NCI-H446 (cell line): ENCODE results near the gene USP17L18.
"Not testable (repeated sequence)": the region's sequence is repeated elsewhere in the genome, so short reads cannot be mapped to it uniquely, and the experiment has no call there.

Source experiments
- DNase-seq, 2 experiments: peaks; one replicate each; lab custom pipeline; 2025; lab: John Stamatoyannopoulos, UW

Gene USP17L18, protein sequence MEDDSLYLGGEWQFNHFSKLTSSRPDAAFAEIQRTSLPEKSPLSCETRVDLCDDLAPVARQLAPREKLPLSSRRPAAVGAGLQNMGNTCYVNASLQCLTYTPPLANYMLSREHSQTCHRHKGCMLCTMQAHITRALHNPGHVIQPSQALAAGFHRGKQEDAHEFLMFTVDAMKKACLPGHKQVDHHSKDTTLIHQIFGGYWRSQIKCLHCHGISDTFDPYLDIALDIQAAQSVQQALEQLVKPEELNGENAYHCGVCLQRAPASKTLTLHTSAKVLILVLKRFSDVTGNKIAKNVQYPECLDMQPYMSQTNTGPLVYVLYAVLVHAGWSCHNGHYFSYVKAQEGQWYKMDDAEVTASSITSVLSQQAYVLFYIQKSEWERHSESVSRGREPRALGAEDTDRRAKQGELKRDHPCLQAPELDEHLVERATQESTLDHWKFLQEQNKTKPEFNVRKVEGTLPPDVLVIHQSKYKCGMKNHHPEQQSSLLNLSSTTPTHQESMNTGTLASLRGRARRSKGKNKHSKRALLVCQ

DNA sequence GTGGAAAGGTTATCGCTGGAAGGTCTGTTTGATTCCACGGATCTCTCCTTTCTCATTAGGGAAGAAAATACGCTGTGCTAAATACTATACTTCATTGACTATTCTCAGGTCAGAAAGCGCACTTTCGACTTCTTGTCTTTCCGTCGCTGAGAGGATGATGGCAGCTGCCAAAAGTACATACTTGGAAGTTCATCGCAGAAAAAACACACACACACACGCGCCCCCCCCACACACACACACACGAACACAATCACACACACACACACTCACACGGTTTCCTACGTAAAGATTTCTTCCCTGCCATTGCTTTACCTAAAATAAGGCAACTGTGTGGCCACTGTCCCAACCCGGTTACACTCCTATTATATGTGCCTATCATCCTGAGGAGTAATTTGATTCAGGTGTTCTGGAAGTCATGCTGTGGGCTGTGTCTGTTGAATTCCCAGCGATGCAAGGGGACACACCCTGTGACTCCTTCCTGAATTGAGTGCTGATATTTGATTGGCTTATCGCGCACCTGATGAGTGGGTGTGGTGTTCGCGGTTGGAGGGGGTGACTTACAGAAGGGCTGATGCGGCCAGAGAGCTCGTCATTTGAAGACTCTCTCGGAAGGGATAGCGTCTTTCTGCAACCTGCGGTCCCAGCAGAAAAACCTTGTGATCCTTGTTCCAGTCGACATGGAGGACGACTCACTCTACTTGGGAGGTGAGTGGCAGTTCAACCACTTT, at the start of gene USP17L18:
Gene USP17L18 (plus strand): TSS at position 678 of the 728 bp plus-strand sequence. CDS start 0 bp downstream, at position 678.
- DNase-seq, result not testable (repeated sequence)

DNA sequence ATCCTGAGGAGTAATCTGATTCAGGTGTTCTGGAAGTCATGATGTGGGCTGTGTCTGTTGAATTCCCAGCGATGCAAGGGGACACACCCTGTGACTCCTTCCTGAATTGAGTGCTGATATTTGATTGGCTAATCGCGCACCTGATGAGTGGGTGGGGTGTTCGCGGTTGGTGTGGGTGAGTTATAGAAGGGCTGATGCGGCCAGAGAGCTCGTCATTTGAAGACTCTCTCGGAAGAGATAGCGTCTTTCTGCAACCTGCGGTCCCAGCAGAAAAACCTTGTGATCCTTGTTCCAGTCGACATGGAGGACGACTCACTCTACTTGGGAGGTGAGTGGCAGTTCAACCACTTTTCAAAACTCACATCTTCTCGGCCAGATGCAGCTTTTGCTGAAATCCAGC, 38.1 kb upstream of the USP17L18 start, which contains the start of gene USP17L10:
Gene USP17L10 (plus strand): TSS at position 301 of the 400 bp plus-strand sequence. CDS start 0 bp downstream, at position 301.
- not testable (repeated sequence) for DNase-seq

DNA sequence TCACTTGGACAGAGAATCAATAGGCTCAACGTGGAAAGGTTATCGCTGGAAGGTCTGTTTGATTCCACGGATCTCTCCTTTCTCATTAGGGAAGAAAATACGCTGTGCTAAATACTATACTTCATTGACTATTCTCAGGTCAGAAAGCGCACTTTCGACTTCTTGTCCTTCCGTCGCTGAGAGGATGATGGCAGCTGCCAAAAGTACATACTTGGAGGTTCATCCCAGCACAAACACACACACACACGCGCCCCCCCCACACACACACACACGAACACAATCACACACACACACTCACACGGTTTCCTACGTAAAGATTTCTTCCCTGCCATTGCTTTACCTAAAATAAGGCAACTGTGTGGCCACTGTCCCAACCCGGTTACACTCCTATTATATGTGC, 33.7 kb upstream of the USP17L18 start:
- not testable (repeated sequence) for DNase-seq

DNA sequence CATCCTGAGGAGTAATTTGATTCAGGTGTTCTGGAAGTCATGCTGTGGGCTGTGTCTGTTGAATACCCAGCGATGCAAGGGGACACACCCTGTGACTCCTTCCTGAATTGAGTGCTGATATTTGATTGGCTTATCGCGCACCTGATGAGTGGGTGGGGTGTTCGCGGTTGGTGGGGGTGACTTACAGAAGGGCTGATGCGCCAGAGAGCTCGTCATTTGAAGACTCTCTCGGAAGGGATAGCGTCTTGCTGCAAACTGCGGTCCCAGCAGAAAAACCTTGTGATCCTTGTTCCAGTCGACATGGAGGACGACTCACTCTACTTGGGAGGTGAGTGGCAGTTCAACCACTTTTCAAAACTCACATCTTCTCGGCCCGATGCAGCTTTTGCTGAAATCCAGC, 33.3 kb upstream of the USP17L18 start, which contains the start of gene USP17L11:
Gene USP17L11 (plus strand): TSS at position 301 of the 400 bp plus-strand sequence. CDS start 0 bp downstream, at position 301.
- DNase-seq, result not testable (repeated sequence)

DNA sequence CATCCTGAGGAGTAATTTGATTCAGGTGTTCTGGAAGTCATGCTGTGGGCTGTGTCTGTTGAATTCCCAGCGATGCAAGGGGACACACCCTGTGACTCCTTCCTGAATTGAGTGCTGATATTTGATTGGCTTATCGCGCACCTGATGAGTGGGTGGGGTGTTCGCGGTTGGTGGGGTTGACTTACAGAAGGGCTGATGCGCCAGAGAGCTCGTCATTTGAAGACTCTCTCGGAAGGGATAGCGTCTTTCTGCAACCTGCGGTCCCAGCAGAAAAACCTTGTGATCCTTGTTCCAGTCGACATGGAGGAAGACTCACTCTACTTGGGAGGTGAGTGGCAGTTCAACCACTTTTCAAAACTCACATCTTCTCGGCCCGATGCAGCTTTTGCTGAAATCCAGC, 28.6 kb upstream of the USP17L18 start, which contains the start of gene USP17L12:
Gene USP17L12 (plus strand): TSS at position 301 of the 400 bp plus-strand sequence. CDS start 0 bp downstream, at position 301.
- not testable (repeated sequence) for DNase-seq

DNA sequence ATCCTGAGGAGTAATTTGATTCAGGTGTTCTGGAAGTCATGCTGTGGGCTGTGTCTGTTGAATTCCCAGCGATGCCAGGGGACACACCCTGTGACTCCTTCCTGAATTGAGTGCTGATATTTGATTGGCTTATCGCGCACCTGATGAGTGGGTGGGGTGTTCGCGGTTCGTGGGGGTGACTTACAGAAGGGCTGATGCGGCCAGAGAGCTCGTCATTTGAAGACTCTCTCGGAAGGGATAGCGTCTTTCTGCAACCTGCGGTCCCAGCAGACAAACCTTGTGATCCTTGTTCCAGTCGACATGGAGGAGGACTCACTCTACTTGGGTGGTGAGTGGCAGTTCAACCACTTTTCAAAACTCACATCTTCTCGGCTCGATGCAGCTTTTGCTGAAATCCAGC, 23.8 kb upstream of the USP17L18 start, which contains the start of gene USP17L13:
Gene USP17L13 (plus strand): TSS at position 301 of the 400 bp plus-strand sequence. CDS start 0 bp downstream, at position 301.
- not testable (repeated sequence) for DNase-seq

DNA sequence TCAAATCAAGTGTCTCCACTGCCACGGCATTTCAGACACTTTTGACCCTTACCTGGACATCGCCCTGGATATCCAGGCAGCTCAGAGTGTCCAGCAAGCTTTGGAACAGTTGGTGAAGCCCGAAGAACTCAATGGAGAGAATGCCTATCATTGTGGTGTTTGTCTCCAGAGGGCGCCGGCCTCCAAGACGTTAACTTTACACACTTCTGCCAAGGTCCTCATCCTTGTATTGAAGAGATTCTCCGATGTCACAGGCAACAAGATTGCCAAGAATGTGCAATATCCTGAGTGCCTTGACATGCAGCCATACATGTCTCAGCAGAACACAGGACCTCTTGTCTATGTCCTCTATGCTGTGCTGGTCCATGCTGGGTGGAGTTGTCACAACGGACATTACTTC, 18.2 kb upstream of the USP17L18 start:
- not testable (repeated sequence) for DNase-seq

DNA sequence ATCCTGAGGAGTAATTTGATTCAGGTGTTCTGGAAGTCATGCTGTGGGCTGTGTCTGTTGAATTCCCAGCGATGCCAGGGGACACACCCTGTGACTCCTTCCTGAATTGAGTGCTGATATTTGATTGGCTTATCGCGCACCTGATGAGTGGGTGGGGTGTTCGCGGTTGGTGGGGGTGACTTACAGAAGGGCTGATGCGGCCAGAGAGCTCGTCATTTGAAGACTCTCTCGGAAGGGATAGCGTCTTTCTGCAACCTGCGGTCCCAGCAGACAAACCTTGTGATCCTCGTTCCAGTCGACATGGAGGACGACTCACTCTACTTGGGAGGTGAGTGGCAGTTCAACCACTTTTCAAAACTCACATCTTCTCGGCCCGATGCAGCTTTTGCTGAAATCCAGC, 14.3 kb upstream of the USP17L18 start, which contains the start of gene USP17L15:
Gene USP17L15 (plus strand): TSS at position 301 of the 400 bp plus-strand sequence. CDS start 0 bp downstream, at position 301.
- not testable (repeated sequence) for DNase-seq

DNA sequence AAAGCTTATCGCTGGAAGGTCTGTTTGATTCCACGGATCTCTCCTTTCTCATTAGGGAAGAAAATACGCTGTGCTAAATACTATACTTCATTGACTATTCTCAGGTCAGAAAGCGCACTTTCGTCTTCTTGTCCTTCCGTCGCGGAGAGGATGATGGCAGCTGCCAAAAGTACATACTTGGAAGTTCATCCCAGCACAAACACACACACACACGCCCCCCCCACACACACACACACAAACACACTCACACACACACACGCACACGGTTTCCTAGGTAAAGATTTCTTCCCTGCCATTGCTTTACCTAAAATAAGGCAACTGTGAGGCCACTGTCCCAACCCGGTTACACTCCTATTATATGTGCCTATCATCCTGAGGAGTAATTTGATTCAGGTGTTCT, 10.0 kb upstream of the USP17L18 start:
- DNase-seq, result not testable (repeated sequence)

DNA sequence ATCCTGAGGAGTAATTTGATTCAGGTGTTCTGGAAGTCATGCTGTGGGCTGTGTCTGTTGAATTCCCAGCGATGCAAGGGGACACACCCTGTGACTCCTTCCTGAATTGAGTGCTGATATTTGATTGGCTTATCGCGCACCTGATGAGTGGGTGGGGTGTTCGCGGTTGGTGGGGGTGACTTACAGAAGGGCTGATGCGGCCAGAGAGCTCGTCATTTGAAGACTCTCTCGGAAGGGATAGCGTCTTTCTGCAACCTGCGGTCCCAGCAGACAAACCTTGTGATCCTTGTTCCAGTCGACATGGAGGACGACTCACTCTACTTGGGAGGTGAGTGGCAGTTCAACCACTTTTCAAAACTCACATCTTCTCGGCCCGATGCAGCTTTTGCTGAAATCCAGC, 4.9 kb upstream of the USP17L18 start, which contains the start of gene USP17L17:
Gene USP17L17 (plus strand): TSS at position 301 of the 400 bp plus-strand sequence. CDS start 0 bp downstream, at position 301.
- DNase-seq, result not testable (repeated sequence)

DNA sequence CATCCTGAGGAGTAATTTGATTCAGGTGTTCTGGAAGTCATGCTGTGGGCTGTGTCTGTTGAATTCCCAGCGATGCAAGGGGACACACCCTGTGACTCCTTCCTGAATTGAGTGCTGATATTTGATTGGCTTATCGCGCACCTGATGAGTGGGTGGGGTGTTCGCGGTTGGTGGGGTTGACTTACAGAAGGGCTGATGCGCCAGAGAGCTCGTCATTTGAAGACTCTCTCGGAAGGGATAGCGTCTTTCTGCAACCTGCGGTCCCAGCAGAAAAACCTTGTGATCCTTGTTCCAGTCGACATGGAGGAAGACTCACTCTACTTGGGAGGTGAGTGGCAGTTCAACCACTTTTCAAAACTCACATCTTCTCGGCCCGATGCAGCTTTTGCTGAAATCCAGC, 4.6 kb downstream of the USP17L18 start, which contains the start of gene USP17L19:
Gene USP17L19 (plus strand): TSS at position 301 of the 400 bp plus-strand sequence. CDS start 0 bp downstream, at position 301.
- not testable (repeated sequence) for DNase-seq

DNA sequence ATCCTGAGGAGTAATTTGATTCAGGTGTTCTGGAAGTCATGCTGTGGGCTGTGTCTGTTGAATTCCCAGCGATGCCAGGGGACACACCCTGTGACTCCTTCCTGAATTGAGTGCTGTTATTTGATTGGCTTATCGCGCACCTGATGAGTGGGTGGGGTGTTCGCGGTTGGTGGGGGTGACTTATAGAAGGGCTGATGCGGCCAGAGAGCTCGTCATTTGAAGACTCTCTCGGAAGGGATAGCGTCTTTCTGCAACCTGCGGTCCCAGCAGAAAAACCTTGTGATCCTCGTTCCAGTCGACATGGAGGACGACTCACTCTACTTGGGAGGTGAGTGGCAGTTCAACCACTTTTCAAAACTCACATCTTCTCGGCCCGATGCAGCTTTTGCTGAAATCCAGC, 9.4 kb downstream of the USP17L18 start, which contains the start of gene USP17L20:
Gene USP17L20 (plus strand): TSS at position 301 of the 400 bp plus-strand sequence. CDS start 0 bp downstream, at position 301.
- not testable (repeated sequence) for DNase-seq

DNA sequence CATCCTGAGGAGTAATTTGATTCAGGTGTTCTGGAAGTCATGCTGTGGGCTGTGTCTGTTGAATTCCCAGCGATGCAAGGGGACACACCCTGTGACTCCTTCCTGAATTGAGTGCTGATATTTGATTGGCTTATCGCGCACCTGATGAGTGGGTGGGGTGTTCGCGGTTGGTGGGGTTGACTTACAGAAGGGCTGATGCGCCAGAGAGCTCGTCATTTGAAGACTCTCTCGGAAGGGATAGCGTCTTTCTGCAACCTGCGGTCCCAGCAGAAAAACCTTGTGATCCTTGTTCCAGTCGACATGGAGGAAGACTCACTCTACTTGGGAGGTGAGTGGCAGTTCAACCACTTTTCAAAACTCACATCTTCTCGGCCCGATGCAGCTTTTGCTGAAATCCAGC, 14.1 kb downstream of the USP17L18 start, which contains the start of gene USP17L21:
Gene USP17L21 (plus strand): TSS at position 301 of the 400 bp plus-strand sequence. CDS start 0 bp downstream, at position 301.
- DNase-seq, result not testable (repeated sequence)

DNA sequence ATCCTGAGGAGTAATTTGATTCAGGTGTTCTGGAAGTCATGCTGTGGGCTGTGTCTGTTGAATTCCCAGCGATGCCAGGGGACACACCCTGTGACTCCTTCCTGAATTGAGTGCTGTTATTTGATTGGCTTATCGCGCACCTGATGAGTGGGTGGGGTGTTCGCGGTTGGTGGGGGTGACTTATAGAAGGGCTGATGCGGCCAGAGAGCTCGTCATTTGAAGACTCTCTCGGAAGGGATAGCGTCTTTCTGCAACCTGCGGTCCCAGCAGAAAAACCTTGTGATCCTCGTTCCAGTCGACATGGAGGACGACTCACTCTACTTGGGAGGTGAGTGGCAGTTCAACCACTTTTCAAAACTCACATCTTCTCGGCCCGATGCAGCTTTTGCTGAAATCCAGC, 18.9 kb downstream of the USP17L18 start, which contains the start of gene USP17L22:
Gene USP17L22 (plus strand): TSS at position 301 of the 400 bp plus-strand sequence. CDS start 0 bp downstream, at position 301.
- DNase-seq, result not testable (repeated sequence)

DNA sequence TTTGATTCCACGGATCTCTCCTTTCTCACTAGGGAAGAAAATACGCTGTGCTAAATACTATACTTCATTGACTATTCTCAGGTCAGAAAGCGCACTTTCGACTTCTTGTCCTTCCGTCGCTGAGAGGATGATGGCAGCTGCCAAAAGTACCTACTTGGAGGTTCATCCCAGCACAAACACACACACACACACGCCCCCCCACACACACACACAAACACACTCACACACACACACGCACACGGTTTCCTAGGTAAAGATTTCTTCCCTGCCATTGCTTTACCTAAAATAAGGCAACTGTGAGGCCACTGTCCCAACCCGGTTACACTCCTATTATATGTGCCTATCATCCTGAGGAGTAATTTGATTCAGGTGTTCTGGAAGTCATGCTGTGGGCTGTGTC, 23.3 kb downstream of the USP17L18 start:
- not testable (repeated sequence) for DNase-seq
